ENCODE measurements around the gene PLA2G4E.
A peak's percentile ranks its signal among the peaks of the same experiment; 100 is the strongest.

The PLA2G4E gene

DNA sequence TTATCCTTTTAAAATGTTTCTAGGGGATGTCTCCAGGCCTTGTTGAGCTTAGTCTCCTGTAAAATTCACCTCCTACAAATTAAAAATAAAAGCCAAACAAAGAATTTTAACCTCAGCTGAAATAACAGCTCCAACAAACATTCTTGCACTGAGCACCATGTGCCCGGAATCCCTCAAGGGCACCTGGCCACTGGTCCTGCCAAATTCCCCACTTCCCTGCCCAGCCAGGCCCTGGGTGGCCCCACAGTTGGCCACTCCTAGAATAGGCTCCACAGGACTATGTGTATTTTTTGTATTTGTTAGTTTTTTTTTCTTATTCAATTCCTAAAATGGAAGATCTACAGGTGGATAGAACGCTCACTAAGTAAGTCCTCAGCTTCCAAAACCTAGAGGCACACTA is 33.1 kb upstream of the PLA2G4E start:
- DNase-seq (ENCODE audit: low read depth), result no peak

- no peak for DNase-seq (ENCODE audit: low read depth)
Observed at GRCh38 chr15:42053010-42053409, 32.2 kb upstream of the PLA2G4E start.

GRCh38 chr15:42050484-42051255 is 29.8 kb upstream of the PLA2G4E start:
- DNase-seq (ENCODE audit: low read depth), result no peak

GRCh38 chr15:42048821-42049200 is 28.0 kb upstream of the PLA2G4E start:
- no peak for DNase-seq (ENCODE audit: low read depth)

DNA sequence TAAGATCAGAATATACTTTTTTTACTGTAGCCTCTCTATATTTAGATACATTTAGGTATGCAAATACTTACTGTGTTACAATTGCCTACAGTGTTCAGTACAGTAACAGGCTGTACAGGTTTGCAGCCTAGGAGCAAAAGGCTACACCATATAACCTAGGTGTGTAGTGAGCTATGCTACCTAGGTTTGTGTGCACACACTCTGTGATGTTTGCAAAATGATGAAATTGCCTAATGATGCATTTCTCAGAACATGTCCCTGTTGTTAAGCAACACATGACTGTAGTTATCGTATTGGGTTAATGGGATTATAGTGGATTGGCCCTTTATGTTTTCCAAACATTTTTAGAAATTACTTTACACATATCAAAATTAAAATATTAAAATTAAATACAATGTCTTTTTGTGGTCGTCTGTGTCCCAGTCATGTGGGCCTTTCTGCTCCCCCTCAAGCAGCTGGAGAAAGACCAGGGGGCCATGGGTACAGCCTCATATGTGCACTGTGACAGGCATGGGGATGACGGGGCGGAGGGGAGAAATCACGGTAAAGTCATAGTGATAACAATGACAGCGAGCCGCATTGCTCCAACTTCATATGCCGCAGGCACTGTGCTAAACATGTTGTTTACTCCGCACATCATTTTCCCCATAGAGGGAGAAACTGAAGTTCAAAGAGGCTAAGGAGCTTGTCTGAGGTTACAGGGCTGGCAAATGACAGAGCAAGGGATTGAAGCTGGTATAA is 27.4 kb upstream of the PLA2G4E start:
- DNase-seq (ENCODE audit: low read depth), result no peak

GRCh38 chr15:42046597-42046996 is 25.8 kb upstream of the PLA2G4E start:
- DNase-seq (ENCODE audit: low read depth), result no peak

GRCh38 chr15:42045211-42045615 is 24.4 kb upstream of the PLA2G4E start:
- no peak for DNase-seq (ENCODE audit: low read depth)

DNA sequence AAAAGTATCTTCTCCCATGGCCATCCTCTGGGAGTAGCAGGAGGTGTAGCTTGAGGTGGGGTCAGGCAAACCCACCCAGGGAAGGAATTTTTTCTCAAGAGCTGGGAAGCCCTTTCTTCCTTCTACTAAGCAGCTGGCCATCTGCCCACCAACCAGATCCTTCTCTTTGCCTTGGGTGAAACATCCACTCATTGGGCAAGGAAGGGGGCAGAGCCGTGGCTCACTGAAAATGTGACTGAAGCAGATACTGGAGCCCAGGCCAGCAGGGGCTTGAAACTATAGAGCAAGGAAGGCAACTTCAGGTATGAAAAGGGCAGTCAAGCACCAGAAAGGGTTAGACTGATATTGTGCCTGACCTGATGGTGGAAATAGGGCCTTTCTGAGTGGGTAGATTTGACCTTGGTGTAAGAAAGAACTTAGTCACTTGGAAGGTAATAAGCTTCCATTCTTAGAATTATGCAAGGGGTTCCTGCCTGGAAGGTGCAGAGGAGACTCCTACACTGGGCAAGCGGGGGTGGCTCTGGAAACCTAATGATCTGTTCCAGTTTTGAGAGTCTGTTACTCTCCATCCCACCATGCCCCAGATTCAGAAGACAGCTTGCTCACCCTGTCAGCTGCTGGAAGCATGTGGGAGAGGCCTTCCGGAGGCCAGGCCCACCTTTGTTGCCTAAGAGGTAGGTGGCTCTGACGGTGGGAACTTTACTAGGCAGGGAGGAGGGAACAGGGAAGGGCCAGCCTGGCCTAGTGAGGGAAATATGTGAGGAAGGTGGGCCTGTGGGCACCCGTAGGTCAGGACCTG is 22.0 kb upstream of the PLA2G4E start:
- no peak for DNase-seq (ENCODE audit: low read depth)

GRCh38 chr15:42038401-42038800 is 17.6 kb upstream of the PLA2G4E start:
- no peak for DNase-seq (ENCODE audit: low read depth)

DNA sequence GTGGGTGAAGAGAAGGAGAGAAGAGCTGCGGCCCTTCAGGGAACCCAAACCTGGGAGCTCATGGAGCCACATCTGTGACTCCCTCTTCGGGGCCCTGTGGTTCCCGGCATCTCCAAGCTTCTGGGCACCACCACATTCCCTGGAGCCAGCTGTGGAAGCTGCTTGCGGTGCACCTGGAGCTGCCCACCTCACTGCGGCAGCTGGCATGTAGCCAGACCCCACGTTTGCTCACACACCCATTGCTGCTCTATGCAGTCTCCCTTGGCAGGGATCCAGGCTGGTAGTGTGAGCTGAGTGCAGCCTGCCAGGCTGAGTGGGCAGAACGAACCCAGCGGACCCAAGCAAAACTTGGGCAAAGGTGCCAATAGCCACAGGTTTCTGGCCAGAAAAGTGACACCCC is 16.8 kb upstream of the PLA2G4E start:
- no peak for DNase-seq (ENCODE audit: low read depth)

DNA sequence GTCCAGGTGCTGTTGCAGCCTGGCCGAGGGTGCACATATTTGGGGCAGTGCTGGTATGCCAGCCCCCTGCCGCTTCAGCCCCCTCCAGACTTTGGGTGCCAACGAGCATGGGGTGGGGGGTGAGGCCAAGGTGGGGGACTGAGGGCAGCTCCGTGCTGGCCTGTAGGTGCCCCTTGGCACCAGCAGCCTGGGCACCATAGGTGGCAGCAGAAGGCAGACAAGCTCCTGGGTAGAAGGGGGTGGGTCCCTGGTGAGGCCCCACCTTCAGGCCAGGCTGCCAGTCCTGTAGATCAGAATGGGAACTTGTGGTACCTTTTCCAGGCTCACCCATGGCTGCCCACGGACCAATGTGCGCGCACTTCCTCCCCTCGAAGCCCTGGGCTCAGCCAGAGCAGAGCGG is 16.1 kb upstream of the PLA2G4E start:
- no peak for DNase-seq (ENCODE audit: low read depth)

DNA sequence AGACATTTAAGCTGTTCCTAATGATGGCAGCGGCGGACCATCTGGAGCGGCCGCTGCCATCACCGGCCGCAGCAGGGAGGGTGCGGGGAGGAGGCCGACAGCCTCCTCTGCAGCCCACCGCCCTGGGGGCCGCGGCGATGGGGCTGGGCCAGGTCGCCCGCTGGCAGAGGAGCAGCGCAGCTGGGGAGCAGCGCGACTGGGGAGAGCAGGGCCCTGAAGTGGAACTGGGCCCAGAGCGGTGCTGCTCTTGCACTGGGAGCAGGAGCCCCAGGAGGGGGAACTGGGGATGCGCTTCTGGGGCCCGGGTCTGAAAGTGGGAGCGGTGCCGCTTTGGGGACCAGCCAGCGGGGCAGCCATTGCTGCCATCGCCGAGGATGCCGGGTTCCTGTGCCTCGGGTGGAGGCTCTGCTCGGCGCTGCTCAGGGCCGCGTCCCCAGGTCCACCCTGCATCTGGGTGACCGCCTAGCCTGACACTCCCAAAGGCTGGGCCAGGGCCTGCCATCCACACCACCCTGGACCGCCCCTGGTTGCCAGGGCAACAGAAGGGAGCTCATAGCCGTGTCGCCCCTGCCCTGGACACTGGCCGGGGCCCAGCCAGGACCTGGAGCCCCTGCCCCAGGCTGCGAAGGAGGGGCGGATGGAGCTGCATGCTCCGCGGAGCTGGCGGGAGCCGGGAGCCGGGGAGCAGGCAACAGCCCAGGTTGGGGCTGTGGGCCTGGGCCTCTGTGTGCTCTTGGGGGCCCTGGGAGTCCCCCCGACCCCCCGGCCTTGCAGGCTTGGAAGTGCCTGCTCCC is 15.5 kb upstream of the PLA2G4E start:
- no peak for DNase-seq (ENCODE audit: low read depth)

DNA sequence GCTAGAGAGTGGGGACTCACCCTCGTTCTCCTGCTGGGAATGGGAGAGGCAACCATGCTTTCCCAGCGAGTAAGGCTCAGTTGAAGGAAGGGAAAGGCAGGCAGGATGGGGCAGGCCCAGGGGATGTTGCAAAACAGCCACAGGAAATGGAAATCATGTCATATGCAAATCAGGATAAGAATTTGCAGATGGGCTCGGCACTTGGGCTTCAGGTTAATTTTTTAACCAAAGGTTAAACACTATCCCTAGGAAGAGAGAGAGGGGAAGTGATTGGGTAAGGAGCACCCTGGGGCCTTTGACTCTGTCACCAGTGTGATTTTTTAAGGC is 14.6 kb upstream of the PLA2G4E start:
- peak; percentile 41 for DNase-seq (ENCODE audit: low read depth)

DNA sequence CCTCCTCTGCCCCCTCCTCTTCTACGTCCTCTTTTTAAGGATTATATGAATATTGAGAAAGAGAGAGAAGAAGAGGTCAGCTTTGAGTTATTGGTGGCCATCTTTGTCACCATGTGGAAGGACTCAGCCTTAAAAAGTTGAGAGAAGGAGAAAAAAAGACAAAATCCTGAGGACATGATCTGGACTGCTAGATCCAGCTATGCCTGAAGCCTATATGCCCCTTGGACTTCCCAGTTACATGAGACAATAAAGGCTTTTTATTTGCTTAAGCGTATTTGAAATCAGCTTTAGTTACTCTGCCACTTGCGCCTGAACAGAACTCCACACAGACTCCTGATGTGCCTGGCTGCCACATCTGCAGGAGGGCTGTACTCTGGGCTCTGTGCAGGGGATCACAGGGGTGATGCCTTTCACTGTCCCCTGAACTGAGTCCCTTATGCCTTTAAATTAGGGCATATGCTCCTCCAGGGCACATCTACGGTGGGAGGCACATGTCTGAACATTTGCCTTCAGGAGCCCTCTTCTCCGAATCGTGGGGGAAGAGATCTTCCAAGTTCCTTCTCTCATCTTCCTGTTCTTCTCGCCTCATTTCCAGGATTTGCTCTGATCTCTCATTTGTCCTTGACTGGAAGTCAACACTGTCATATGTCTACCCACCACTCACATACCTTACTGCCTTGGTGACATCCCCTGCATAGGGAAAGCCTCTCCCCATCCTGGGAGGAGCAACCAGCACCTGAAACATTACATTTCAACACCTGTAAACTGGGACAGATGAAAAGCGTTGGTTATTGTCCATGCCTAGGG is 14.0 kb upstream of the PLA2G4E start:
- DNase-seq (ENCODE audit: low read depth), result no peak

DNA sequence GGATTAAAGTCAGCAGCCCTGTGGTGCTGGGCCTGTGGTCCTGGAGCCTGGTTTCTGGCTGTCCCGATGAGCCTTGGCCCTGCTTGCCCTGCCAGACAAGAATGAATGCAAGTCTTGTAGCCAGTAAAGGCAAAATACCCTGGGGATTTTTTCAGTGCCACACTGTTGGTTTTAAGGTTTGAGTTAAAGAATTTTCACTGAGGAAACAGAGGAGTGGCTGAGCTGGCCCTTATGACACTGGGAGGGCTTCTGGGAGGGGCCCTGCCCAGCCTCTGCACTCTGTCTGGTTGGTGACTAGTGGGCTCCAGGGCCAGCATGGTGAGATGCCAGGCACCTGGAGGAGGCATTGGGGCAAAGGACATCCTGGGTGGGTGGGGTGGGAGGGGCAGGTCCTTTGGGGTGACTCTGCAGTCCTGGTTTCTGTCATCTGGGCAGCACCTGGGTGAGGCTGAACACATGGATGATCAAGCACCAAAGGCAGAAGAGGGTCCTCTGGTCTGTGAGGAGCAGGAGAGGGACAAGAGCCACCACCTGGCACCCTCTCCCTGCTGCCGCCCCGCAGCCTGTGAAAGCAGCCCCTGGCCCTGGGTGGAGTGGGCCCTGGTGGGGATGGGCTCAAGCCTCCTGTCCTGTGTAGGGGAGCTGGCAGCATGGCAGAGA is 12.5 kb upstream of the PLA2G4E start:
- DNase-seq (ENCODE audit: low read depth), result no peak

DNA sequence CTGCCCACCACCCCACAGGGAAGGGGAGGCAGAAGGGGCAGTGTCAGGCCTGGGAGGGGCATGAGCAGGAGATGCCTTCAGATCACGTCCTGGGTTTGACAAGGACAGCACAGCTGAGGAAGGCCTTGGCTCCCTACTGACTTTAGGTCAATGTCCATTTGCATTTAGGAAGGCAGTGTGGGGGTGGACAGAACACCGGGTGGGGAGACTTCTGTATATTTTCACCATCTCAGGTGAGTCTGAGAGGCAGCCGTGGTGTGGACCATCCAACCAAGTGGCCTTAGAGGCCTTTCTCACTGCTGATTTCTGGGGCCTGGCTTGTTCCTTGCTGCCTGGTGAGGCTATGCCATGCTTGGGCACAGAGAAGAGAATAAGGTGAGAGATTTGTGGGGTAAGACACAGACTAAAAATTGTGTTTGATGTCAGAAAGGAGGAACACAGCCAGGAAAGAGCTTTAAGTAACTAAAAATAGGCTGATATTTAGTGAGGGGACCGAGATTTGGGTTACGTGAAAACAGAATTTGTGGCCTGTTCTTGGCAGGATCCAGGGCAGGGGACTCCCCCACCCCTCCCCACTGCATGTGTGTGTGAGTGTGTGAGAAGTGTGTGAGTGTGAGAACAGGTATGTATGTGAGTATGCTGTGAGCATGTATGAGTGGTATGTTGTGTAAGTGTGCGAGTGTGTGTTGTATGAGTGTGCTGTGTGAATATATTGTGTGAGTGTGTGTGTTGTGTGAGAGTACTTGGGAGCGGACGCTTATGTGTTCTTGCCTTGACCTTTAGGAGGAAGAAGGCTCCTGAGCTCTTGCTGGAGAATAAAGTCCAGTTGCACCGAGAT is 11.8 kb upstream of the PLA2G4E start:
- no peak for DNase-seq (ENCODE audit: low read depth)

DNA sequence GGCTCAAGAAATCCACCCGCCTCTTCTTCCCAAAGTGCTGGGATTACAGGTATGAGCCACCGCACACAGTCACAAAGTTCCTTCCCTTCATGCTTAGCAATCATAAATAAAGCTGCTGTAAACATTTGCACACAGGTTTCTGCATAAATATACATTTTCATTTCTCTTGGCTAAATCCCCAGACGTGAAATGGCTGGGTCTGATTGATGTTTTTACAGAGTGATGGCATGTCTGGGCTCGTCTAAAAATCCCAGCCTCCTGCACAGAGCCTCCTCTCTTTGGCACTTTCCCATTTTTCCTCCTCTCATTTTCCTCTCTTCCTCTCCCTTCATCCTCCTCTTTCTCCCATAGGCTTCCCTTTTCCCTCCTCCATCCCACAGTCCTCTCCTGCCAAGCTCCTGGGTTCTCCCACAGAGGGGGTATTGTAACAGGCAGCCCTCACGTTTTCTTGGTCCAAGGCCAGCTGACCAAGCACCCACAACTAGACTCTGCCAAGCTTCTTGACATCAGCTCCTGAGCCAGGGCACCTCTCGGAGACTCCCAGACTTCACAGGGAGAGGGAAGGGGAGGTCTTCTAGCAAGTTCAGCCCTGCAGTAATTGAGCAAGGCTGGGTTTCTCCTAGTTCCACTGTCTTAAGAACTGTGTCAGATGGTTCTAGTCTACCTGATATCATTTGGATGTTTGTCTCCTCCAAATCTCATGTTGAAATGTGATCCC is 10.5 kb upstream of the PLA2G4E start:
- DNase-seq (ENCODE audit: low read depth), result no peak

GRCh38 chr15:42027521-42027920 is 6.7 kb upstream of the PLA2G4E start:
- DNase-seq (ENCODE audit: low read depth), result no peak

GRCh38 chr15:42024303-42024702 is 3.5 kb upstream of the PLA2G4E start:
- DNase-seq (ENCODE audit: low read depth), result no peak

All from iris pigment epithelial cell (primary cell).